Measurements from ENCODE around the gene FAM131B.
A peak's percentile ranks its signal among the peaks of the same experiment; 100 is the strongest.

FAM131B gene

DNA sequence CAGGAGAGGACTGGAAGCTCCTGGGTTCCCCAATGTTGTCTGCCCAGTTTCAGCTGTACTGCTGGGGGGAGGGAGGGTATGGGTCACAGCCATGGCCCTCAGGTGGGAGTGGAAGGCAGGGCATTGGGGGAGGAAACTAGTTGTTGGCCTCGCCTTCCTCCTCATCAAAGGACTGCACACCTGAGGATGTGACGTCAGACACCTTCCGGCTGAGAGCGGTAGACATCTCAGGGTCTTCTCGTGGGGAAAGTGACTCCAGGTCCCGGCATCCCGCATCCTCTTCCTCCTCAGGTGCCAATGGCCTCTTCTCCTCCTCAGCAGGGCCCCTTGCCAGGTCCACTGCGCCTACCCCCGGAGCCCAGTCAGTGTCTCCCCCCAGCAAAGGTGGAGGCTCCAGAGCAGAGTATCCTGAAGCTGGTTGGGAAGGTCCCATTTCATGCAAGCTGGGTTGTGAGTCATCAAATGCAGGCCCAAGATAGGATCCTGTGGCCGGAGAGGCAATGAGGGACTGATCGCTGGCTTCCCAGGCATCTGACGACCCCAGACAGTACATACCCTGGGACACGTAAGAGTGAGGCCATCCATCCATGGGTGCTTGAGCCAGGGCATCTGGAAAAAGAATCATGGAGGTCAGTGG is 6.0 kb downstream of the FAM131B start:
- DNase-seq: no peak

DNA sequence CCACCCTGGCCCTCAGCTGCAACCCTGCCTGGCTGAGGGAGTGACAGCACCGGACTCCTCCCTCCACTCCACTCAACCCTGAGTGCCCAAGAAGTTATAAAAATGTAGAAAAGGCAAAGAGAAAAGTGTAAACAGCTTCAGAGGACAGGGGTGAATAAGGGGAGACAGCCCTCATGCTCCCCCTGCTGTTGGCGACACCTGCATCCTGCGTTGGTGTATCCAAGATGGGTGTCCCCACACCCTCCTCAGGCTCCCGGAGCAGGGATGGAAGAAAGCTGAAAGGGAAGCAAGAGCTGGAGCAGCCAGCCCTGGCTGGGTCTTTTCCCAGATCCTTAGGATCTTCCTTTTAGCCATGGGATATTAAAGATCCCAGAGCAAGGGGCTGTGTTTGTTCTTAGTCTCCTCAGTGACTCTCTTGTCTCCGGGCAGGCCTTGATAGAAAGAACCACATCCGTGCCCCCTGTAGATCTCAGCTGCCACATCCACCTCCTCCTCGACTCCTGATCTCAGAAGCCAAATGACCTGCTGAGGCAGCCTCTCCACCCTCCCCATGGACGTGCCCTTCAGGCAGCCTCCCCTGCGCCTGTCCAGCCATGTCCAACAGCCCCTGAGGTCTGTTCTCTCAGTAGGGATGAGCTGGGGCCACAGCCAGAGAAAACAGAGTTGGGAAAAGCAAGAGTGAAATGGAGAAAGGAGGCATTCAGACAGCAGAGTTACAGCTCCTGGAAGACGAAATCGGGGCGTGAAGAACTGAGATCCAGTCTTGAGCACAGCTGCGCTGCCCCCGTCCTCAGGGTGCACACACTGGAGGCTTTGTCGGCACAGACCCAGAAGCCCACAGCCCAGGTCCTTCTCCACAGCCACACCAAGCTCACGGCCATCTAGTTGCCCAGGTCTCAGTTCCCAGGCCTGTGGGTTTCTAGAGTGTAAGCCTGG is 6.8 kb downstream of the FAM131B start:
- DNase-seq: no peak

DNA sequence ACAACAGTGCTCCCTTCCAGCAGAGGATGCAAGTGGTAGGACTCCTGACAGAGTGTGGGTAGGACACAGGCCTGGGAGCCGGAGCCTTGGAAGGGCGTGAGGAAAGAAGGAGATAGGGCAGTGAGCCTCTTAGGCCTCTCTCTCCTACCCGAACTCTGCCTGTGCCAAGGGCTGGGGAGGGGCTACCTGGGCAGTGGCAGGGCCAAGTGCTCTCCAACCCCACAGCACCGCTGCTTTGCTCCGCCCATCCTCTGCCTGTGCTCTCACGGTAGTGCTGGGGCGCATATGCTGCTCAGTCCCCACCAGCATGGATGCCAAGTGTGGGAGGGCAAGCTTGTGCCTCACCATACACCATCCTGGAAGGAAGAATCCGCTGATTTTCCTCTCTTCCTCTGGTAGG is 7.5 kb downstream of the FAM131B start:
- no peak for DNase-seq

DNA sequence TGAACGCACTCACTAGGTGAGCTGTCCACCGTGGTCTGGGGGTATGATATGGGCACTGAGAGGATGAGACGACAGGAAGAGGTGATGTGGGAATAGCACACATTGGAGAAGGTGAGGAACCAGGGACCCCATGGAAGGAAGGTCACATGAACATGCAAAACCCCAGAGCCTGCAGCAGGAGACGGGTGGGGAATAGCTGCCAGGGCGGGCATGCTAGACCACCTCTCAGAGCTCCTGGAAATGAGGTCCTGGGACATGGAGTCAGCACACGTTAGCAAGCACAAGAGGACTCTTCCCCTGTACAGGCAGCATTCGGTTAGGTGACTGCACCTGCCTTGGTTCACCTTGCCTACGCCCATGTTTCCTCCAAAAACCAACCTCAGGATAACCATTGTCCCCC is 8.1 kb downstream of the FAM131B start:
- DNase-seq: no peak

DNA sequence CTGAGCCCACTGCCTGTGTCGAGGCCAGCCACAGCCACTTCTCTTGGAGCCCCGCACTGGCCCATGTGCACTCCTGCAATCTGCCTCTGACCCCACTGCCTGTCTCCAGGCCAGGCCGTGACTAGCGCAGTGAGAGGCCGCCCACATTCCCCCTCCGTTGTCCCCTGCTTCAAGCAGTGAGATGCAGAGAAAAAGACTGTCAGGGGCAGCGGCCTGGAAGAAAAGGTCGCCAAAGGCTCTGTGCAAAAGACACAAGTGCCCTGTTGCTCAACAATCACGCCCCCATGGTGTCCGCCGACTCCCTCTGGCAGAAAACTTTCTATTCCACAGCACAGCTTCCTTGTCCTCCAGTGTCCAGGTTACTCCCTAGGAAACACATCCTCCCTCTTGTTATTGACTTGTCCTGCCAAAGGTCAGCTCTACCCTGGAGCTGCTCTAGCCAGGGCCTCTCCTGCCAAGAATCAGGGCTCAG is 9.9 kb downstream of the FAM131B start:
- DNase-seq: no peak

DNA sequence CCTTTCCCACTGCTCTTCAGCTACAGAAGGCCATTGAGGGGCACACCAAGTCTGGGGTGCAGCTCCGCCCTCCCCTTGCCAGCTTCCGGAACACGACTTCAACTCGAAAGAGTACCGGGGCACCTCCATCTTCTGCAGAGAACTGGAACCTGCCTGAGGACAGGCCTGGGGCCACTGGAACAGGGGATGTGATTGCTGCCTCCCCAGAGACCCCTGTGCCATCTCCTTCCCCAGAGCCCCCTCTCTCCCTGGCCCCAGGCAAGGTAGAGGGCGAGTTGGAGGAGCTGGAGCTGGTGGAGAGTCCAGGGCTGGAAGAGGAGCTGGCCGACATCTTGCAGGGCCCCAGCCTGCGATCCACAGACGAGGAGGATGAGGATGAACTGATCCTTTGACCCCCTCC is 10.9 kb downstream of the FAM131B start:
- no peak for DNase-seq

DNA sequence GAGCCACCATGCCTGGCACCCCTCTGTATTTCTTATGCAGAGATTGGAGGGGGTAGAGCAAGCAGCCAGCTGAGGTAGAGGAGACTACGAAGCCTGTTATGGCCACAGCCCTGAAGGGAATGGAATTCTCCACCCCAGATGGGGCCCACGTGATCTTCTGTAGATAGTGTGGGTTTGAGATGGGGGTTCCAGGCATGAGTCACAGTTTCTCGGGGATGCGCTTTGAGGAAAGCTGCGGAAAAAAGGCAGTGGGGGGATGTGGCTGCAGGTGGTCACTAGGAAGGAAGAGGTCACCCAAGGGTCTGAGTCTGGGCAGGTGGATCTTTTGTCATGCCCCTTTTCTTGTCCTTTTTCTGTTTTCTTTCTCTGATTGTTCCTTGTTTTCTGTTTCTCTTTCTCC is 11.5 kb downstream of the FAM131B start:
- DNase-seq: no peak

DNA sequence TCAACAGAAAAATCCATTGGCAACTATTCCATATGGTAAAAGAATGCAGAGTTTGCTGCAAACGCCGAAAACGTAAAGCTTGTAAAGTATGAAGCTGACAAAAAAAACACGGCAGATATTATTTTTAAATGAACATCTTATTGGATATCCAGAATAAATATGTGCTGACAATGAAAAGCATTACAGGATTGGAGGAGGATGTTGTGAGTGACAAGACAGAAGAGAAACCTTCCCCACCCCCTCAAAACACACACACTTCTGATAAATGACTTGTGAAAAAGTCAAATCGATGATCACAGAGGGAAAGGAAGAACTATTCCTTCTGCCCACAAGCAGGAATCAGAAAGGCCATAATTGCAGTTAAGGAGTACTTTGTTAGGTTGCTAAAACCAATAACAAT is 14.6 kb downstream of the FAM131B start:
- no peak for DNase-seq

DNA sequence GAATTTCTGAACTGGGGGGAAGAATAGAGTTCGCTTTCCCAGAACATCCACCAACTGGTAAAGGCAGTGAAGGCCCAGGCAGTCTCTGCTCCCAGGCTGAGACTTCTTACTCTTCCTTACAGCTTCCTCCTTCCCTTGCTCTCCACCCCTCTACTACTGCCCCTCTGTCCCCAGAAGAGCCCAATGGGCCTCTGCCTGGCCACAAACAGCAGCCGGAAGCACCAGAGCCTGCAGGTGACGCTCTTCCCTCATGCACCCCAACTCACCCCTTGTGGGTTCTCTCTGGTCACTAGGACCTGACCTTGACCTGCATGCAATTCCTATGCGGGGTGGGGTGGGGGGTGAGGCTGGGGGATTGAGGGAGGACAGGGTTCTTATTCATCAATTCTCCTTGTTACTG is 16.5 kb downstream of the FAM131B start:
- no peak for DNase-seq

DNA sequence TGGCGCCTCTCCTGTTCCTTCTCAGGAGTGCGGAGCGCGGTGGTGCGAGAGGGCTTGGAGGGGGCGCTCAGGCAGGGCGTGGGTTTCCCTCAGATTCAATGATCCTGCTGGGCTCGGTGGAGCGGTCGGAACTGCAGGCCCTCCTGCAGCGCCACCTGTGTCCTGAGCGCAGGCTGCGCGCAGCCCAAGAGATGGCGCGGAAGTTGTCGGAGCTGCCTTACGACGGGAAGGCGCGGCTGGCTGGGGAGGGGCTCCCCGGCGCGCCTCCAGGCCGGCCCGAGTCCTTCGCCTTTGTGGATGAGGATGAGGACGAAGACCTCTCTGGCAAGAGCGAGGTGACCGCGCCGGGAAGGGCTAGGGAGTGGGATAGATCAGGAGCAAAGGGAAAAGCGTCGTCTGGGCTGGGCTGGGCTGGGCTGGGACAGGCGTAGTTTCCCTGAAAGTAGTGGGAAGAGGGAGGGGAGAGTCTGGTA is 17.0 kb downstream of the FAM131B start:
- peak; percentile 78 for DNase-seq

DNA sequence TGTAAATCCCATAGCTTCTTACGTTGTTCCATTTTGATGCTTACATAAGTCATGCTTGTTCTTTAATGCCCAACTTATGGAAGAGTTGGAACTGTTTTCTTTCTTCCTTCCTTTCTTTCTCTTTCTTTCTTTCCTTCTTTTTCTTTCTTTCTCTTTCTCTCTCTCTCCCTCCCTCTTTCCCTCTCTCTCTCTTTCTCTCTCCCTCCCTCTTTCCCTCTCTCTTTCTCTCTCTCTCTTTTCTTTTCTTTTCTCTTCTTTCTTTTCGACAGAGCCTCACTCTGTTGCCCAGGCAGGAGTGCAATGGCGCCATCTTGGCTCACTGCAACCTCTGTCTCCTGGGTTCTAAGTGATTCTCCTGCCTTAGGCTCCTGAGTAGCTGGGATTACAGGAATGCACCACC is 18.9 kb downstream of the FAM131B start:
- no peak for DNase-seq

DNA sequence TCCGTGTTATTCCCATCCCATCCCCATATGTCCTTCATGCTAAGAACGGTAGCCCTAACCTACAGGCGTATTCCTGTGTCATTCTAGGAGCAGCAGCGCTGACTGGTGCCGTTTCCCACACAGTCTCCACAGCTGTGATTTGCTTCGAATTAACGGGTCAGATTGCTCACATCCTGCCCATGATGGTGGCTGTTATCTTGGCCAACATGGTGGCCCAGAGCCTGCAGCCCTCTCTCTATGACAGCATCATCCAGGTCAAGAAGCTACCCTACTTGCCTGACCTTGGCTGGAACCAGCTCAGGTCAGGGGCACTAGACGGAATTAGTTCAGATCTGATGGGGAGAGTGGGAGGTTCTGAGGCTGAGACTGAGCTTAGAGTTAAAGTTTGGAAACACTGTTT is 20.7 kb downstream of the FAM131B start:
- no peak for DNase-seq

DNA sequence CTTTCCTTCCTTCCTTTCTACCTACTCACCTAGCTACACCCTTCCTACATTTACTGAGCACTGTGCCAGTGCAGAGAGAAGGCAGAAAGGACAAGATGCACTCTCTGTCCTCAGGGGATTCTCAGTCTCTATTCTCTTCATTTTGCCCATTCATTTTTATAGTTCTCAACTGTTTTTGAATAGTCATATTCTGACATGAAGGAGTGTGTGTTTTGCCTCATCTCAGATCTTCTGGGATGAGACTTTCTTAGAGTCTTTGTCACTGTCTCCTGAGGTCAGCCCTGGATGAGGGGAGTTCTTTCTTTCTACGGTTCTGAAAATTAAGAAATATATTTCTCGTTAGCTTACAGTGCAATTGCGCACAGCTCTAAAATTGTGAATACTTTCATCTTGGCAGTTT is 25.3 kb downstream of the FAM131B start:
- DNase-seq: no peak

DNA sequence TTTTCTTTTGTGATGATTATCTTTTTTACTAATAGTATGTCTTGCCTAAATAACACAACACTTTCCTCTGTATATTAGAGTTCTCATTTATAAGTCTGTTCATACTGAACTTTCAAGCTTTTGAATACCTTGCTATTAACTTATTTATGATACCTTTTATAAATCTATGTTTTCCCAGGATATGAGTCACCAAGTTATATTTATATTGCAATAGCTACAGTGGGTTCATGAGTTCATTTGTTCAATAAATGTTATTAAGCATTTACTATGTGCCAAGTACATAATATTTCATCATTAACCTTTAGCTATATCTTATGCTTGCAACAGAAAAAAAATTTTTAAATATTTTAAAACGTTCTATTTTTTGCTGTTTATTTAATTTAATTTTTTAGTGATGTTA is 28.3 kb downstream of the FAM131B start:
- DNase-seq: no peak

DNA sequence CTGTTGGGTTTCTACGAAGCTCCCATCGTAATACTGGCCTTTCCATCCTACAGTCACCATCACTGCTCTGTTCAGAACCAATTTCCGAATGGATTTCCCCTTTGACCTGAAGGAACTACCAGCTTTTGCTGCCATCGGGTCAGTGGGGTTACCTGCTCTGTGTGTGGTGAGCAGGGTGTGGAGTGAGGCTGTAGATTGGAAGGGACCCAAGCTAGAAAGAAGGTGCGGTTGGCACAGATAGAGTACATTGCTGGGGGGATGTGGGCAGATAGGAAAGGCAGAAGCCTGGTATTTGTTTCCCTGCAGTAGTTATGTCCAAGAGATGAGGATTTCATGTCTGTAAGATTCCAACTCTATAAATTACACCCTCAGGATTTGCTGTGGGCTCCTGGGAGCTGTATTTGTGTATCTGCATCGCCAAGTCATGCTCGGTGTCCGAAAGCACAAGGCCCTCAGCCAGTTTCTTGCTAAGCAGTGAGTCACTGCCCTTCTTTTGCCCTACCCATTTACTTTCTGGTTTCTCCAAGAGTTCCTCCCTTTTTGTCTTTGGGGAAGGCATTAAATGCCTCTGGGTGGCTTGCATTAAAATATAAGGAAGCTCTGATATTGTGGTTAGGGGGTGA is 31.2 kb downstream of the FAM131B start:
- DNase-seq: no peak

DNA sequence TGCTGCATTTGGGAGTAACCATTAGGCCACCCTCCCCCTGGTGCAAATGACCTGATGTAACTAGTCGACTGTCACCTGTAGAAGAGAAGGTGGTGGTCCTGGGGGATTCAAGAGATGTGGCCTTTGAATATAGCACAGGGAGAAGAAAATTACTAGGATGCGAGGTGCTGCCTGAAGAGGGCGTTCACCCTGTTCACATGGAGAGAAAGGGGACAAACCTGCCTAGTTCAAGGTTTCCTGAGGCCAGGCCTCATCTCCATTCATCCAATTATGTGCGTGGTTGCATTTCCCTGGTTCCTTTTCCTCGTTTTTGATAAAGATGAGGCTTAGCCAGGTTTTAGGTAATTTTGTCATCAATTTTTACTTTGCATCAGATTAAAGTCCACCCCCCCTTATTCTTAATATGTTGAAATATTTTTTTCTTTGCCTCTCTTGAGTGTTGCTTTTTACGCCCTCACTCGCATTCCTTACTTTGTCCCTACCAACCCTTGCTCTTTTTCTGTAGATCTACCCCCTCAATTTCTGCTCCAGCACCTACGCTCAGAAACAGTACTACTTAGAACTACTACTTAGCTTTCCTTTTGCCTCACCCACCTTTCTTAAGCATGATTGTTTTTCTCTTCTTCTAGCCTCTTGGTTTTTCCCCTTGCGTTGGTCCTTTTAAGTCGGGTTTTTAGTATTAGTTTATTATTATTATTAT is 32.9 kb downstream of the FAM131B start:
- no peak for DNase-seq

DNA sequence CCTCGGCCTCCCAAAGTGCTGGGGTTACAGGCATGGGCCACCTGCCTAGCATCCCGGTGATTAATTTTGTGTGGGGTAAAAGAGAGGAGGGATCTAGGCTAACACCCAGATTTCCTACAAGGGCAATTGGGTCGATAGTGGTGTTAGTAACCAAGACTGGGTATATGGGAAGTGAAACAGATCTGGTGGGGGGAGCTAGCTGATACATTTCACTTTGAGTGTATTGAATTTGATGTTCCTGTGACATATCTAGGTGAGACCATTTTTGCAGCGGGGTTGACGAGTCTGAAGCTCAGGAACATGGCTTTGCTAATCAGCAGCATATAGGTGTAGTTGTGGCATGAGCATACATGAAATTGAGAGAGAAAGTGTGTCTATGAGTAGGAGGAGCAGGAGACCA is 34.6 kb downstream of the FAM131B start:
- no peak for DNase-seq

DNA sequence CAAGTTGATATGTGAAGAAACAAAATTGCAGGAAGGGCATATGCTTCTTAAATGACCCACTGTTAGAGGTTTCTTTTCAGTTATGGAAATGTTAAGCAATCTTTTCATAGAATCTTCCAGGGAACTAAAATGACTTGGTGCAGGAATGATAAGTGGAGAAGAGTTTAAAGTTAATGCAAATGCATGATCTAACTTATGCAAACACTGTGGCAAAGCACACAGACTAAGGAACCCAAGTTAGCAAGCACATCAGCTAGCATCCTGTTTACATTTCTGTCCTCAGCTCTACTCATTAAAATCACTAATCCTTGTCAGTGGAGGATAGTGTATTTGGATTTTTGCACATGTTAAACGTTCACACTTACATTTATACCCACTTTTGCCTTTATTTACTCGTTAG is 37.3 kb downstream of the FAM131B start:
- DNase-seq: no peak

DNA sequence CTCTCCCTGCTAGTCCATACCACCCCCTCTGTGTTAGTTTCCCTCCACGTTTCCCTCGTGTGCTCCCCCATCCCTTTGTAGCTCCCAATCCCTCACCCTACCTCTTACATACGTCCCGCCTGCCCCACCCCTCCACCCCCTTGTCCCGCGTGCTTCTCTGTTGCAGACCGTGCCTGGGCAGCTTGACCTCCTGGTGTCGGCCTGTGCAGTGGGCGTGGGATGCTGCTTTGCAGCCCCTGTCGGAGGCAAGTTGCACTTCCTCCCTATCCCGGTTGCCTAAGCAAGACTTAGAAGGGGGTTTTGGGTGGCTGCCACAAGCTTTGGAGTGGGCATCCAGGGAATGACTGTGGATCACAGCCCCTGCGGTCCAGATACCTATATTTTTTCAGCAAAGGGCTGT is 38.9 kb downstream of the FAM131B start:
- DNase-seq: no peak

DNA sequence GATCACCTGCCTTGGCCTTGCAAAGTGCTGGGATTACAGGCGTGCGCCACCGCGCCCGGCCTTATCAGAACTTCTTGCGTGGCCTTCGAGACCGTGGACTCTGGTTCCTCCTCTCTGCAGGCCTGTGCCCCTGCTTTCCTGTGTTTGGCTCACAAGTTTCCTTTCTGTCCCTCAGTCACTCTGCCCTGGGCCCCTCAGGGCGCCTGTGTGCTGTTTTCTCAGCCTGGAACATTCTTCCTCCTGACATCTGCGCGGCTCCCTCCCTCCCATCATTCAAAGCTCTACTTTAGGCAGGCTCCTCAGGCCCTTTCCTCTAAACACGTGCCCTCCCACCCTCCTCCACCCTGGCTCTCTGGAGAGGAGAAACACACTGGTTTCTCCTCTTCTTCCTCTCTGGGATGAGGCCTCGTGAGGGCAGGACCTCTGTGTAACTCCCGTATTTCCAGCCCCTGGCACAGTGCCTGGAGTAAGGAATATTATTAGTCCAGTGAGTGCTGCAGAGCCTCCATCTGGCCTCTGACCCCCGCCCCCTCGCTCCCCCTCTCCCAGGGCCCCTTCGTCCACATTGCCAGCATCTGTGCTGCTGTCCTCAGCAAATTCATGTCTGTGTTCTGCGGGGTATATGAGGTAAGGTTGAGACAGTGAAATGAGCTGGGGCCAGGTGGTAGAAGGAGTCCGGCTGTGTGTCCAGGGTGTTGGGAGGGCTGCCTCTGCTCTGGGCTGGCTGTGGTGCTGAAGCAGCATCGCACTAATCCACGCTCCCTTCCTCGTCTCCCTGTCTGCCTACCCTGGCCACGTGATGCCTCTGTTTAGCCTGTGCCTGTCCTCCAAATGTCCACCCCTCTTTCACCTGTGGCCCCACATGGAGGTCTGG is 39.5 kb downstream of the FAM131B start:
- DNase-seq: no peak

DNA sequence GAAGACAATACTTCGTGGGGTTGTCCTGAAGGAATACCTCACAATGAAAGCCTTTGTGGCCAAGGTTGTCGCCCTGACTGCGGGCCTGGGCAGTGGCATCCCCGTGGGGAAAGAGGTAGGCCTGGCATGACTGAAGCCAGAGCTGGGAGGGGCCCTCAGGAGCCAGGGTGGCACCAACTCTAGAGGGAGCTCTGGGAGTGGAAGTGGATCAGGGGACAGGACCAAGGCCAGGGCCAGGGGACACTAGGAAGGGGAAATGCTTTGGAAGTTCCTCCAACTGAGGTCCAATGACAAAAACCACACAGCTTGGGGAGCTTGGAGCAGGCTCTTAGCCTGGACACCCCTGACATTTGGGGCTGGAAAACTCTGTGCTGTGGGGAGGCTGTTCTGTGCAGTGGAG is 40.8 kb downstream of the FAM131B start:
- DNase-seq: no peak

DNA sequence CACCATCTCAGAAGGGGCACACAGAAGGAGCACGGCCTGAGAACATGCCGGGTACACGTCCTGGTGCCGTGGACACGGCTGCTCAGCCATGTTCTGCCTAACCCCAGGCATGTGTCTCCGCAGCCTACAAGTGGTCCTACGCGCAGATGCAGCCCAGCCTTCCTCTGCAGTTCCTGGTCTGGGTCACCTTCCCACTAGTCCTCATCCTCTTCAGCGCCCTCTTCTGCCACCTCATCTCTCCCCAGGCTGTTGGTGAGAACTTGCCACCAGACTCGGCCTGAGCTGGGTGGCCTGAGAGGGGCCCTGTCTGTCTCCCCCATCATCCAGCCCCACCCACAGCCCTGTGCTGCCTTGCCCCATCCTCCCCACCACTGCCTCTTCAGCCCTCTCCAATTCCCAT is 41.3 kb downstream of the FAM131B start:
- no peak for DNase-seq
